NCI-H748 (cell line): ENCODE data around the gene SSBP3.
"Not testable (repeated sequence)": the region's sequence is repeated elsewhere in the genome, so short reads cannot be mapped to it uniquely, and the experiment has no call there.

Experiments
- DNase-seq: peaks from one replicate; lab custom pipeline; 2025; ENCODE audit not compliant: unreplicated experiment; lab: John Stamatoyannopoulos, UW

The SSBP3 gene

GRCh38 chr1:54394104-54394503 lies 12.1 kb downstream of the SSBP3 start:
- DNase-seq: no peak

- no peak for DNase-seq
Measured at GRCh38 chr1:54392401-54392800, 13.8 kb downstream of the SSBP3 start.

- no peak for DNase-seq
Measured at GRCh38 chr1:54391450-54392209, 14.6 kb downstream of the SSBP3 start.

- no peak for DNase-seq
Measured at GRCh38 chr1:54390655-54391054, 15.5 kb downstream of the SSBP3 start.

- DNase-seq: not testable (repeated sequence)
Measured at GRCh38 chr1:54389608-54390007, 16.6 kb downstream of the SSBP3 start.

- DNase-seq: no peak
Measured at GRCh38 chr1:54387419-54387818, 18.8 kb downstream of the SSBP3 start.

- no peak for DNase-seq
Measured at GRCh38 chr1:54385727-54386022, 20.5 kb downstream of the SSBP3 start.

- DNase-seq: no peak
Measured at GRCh38 chr1:54384918-54385726, 21.1 kb downstream of the SSBP3 start.

- no peak for DNase-seq
Measured at GRCh38 chr1:54384471-54384870, 21.7 kb downstream of the SSBP3 start.

GRCh38 chr1:54381524-54381923 lies 24.7 kb downstream of the SSBP3 start:
- DNase-seq: no peak

- no peak for DNase-seq
Measured at GRCh38 chr1:54380290-54380882, 25.8 kb downstream of the SSBP3 start.

GRCh38 chr1:54379555-54380289 lies 26.5 kb downstream of the SSBP3 start:
- DNase-seq: no peak

- DNase-seq: no peak
Measured at GRCh38 chr1:54378874-54379554, 27.2 kb downstream of the SSBP3 start.

GRCh38 chr1:54378157-54378873 lies 27.9 kb downstream of the SSBP3 start:
- no peak for DNase-seq

GRCh38 chr1:54377040-54377691 lies 29.0 kb downstream of the SSBP3 start:
- DNase-seq: no peak

- DNase-seq: no peak
Measured at GRCh38 chr1:54376430-54377039, 29.7 kb downstream of the SSBP3 start.

- DNase-seq: no peak
Measured at GRCh38 chr1:54375712-54376429, 30.3 kb downstream of the SSBP3 start.

GRCh38 chr1:54375298-54375697 lies 30.9 kb downstream of the SSBP3 start:
- no peak for DNase-seq

- no peak for DNase-seq
Measured at GRCh38 chr1:54374766-54375165, 31.4 kb downstream of the SSBP3 start.
